SK-MEL-5 (cell line): ENCODE data around the gene TEX14. TPM values are rescaled to one million over a fixed set of nuclear protein-coding genes. Genes with fewer than 3 reads are reported as not detected.

Source experiments
- DNase-seq: peaks from one replicate; pipeline ENCODE4 v3.0.0-alpha.2; 2016; ENCODE audit warnings: low read depth, low spot score
- in situ Hi-C: cut with HindIII; loops from 2 replicates; pipeline ENCODE4 v1.10.0; 2016; ENCODE audit warnings: low sequenced_read_pairs, high pct_unique_total_duplicates, low pct_unique_long_range_greater_than_20kb
- total RNA-seq: library from RNA; depleted of rRNA; stranded (reverse); fragments of >200 nt; shearing (Covaris generic); gene quantifications from 2 replicates; pipeline ENCODE4 v1.2.3, GENCODE V29; 2014

Gene TEX14
- total RNA-seq, 1 experiment from 2014 or later: 0.55 TPM

- DNase-seq: no peak
- in situ Hi-C loops: no loop called here
Observed at GRCh38 chr17:58630883-58631522, 60.8 kb downstream of the TEX14 start.

DNA sequence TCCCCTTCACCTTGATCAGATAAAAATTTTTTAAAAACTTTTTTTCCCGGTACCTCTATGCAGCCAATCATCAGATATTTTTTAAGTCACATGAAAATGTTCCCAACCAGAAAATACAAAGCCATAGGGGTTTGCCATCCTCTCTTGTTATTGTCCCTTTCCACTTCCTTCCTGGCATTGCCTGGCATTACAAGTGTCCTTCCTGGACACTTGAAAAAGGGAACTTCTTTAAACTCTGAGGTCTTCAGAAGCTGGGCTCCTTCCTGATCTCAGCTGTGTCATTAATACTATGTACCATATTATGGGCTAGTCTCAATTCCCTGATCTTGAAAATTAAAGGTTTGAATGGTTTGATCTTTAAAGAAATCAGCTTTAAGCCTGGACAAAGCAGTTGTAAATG lies 64.9 kb downstream of the TEX14 start:
- in situ Hi-C loops: no loop called here

DNA sequence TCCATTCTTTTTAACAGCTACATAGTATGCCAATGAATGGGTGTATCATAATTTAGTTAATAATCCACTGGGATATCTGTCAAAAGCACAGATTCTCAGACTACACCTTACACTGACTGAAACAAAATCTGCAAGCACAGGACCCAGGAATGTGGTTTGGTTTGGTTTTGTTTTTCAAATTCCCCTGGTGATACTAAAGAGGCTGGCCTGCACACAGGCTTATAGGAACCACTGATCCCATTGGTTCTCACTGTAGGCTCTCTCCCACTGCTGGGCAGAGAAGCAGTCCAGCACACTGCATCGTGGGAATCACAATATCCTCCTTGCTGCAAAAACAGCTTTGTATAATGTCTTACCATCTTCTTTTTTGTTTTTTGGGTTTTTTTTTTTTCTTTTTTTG lies 67.1 kb downstream of the TEX14 start:
- no peak for DNase-seq
- in situ Hi-C loops: no loop called here

More for the DNA sequence above, 64.9 kb downstream of the TEX14 start:
- DNase-seq: no peak

GRCh38 chr17:58621174-58621573 lies 70.7 kb downstream of the TEX14 start:
- DNase-seq: no peak
- in situ Hi-C loops: no loop called here

GRCh38 chr17:58618336-58618735 lies 73.5 kb downstream of the TEX14 start:
- in situ Hi-C loops: no loop called here
- DNase-seq: no peak

DNA sequence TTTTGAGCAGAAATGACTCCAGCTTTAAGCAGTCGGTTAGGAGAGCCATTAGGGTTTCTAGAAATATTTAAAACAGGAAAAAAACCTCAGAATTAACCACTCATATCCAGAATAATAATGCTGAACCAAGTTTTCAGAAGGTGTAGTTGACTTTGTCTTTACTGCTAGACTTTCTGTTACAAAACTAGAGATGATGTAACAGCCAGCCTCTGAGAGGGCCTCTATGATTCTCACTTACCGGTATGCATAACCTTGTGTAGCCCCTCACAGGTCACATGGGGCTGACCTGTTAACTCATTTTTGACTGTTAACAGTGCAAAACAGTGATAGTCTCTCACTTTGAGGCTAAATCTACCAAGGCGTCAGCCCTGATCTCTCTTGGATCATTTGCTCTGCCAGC lies 74.3 kb downstream of the TEX14 start:
- in situ Hi-C loops: no loop called here
- DNase-seq: no peak

DNA sequence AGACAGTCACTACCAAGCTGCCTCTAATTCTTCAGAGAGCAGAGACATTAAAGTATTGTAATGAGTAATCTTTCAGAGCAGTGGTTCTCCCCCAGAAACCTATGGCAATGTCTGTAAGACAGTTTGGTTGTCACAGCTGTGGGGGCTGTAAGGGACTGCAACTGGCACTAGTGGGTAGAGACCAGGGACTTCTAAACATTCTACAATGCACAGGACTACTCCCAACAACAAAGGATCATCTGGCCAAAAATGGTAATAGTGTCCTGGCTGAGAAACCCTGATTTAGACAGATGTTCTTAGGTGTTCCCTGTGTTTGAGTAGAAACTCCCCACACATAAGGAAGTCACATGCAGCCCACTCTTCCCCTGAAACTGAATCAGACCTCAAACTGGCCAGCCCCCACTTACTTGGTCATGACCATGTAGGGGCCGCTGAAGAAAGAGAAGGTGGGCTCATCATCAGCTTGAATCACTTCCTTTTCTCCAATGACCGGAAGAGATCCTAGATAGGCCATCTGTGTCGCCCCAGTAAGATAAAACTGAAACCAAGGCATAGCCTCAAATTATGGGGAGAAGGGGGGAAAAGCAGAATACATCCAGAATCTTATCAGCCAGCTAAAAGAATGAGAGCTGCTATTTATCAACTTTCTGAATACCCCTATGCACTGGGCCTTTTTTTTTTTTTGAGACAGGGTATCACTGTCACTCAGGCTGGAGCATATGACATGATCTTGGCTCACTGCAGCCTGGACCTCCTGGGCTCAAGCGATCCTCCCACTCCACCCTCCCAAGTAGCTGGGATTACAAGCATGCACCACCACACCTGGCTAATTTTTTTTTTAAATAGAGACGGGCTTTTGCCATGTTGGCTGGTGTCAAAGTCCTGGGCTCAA lies 75.8 kb downstream of the TEX14 start:
- DNase-seq: no peak
- in situ Hi-C loops: no loop called here

- in situ Hi-C loops: no loop called here
- DNase-seq: no peak
Observed at GRCh38 chr17:58614859-58615459, 76.9 kb downstream of the TEX14 start.

DNA sequence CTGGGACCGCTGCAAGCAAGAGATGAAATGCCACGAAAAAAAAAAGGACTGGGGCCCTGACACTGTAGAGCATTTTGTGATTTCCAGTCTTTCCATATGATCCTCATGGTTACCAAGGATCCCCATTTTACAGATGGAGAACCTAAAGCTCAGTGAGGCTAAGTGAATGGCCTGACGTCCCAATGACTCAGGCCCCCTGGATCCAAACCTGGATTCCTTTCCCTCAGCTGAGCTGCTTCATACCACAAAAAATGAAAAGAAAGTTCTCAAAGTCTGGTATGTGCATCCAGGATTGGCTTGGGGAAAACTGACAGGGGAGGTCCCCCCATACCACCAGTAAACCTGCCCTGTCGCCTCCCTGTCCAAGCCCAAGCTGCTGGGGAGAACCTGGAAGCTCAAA lies 80.5 kb downstream of the TEX14 start:
- DNase-seq: no peak
- in situ Hi-C loops: no loop called here

- in situ Hi-C loops: no loop called here
- DNase-seq: no peak
Observed at GRCh38 chr17:58606934-58607333, 84.9 kb downstream of the TEX14 start.

DNA sequence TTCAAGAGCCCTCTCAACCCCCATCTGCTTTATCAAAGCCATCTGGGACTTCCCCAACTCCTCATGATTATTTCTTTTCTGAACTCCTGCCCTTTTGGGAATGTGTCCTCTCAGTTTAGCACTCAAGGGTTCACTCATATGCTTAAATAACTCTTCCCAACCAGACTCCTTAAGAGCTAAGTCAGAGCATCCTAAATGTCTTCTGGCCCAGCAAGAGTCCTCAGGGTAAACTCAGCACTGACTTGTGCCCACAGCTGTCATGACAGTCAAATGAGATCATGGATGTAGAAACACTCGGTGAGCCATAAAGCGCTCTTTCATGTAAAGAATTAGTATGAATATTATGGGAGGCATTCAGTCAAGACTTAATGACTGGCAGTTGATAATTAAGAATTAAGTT lies 85.9 kb downstream of the TEX14 start:
- DNase-seq: no peak
- in situ Hi-C loops: no loop called here

DNA sequence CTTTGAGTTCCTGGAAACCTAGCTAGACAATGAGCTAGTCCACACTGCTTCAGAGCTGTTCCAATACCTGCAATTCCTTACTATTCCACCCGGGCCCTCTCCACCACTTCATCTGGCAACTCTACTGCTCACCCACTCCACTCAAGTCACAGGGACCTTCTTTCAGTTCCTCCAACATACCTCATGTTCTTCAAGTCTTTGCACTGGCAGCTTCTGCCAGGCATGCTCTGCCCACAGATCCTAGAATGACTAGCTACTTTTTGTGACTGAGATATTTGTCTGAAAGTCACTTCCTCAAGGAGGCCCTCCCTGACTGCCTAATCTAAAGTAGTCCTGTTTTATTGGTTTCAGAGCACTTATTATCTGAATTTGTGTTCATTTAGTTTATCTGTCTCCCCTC lies 86.4 kb downstream of the TEX14 start:
- in situ Hi-C loops: no loop called here
- DNase-seq: no peak

DNA sequence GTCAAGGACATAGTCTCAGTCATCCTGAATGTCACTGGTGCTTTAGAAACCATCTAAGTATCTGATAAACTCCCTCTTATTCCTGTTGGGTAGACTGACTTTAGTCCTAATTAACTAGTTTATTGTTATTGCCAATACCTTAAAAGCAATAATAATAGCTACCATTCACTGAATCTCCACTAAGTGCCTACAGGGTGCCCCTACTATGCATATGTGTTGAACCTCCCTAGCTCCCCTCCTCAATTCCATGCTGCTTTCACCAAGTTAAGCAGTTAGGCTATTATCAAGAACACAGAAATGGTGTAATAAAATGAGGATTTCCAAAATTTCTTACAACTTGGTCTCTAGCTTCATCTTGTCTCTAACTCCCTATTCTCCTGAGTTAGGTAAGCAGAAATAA lies 89.9 kb downstream of the TEX14 start:
- DNase-seq: no peak
- in situ Hi-C loops: no loop called here

- DNase-seq: no peak
- in situ Hi-C loops: no loop called here
Observed at GRCh38 chr17:58597371-58597770, 94.5 kb downstream of the TEX14 start.

DNA sequence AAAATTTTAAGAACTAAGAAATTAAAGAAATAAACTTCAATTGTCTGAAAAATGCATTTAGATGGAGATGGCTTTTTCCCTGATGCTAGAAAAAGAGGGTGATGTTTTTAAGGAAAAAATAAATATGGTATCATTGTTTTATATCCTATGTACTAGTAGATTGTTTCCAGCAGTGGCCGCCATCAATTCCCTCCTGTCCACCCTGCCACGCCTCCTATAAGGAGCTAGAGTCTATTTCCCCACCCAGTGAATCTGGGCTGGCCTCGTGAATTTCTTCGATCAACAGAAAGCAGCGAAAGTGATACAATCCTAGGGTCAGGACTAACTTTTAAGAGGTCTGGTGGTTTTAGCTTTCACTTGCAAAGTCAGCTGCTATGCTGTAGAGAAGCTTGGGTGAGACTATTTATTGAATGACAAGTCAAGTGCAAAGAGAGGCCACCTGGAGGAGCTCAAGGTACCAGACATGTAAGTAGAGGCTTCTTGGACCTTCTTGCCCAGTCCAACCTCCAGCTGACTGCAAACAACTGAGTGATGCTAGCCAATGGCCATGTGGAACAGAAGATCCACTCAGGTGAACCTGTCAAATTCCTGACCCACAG lies 96.6 kb downstream of the TEX14 start:
- DNase-seq: peak; percentile 61
- in situ Hi-C loops: no loop called here

GRCh38 chr17:58593123-58593522 lies 98.7 kb downstream of the TEX14 start:
- DNase-seq: no peak
- in situ Hi-C loops: no loop called here

DNA sequence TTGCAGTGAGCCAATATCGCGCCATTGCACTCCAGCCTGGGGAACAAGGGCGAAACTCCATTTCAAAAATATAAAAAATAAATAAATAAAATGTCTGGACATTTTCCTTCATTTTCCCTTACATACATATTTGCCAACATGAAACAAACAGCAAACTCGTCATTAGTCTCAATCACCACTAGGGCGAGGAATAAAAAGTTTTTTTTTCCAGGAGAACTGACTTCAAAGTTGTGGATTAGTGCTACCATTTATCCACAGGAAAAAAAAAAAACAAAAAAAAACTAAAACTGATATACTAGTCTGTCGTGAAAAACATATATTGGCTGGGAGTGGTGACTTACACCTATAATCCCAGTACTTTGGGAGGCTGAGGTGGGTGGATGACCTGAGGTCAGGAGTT lies 100.4 kb downstream of the TEX14 start:
- in situ Hi-C loops: no loop called here

DNA sequence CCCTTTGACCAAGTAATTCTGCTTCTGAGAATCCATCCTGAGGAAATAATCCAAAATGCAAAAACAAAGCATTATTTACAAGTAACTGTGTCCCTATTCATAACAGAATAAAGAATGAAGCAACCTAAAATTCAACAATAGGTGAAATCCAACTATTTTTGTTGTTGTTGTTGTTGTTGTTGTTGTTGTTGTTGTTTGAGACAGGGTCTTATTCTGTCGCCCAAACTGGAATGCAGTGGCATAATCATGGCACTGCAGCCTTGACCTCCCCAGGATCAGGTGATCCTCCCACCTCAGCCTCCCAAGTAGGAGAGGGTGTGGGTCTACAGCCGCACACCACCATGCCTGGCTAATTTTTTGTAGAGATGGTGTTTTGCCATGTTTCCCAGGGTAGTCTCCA lies 101.5 kb downstream of the TEX14 start:
- in situ Hi-C loops: no loop called here
- no peak for DNase-seq

More for the DNA sequence above, 100.4 kb downstream of the TEX14 start:
- DNase-seq: peak; percentile 46
